Mesendoderm (in vitro differentiated cells): ENCODE results near the gene GCLM.
A peak's percentile ranks its signal among the peaks of the same experiment; 100 is the strongest.

ENCODE experiments used
- DNase-seq: peaks from one replicate; pipeline ENCODE4 v3.0.0; 2013
- H2AK5ac ChIP-seq: 2 replicates; pipeline ENCODE4 v1.6.1; 2013; ENCODE audit warnings: low read length, inconsistent platforms
- H2BK120ac ChIP-seq: 2 replicates; pipeline ENCODE4 v1.6.1; 2013; ENCODE audit warnings: low read depth, mild to moderate bottlenecking, low read length, moderate library complexity, mixed read lengths
- H2BK15ac ChIP-seq: replicated peaks from 2 replicates; pipeline ENCODE4 v1.6.1; 2013; ENCODE audit warnings: low read depth, mild to moderate bottlenecking, moderate library complexity
- H2BK5ac ChIP-seq: 2 replicates; pipeline ENCODE4 v1.6.1; 2013; ENCODE audit warnings: low read length, inconsistent platforms
- H3K18ac ChIP-seq: 2 replicates; pipeline ENCODE4 v1.6.1; 2013; ENCODE audit warnings: mild to moderate bottlenecking, low read length, mixed read lengths
- H3K23ac ChIP-seq: one replicate; pipeline ENCODE4 v1.6.1; 2013; ENCODE audit warnings: low read length
- H3K27ac ChIP-seq: 2 replicates; pipeline ENCODE4 v1.5.1; 2013; ENCODE audit warnings: low read depth, mild to moderate bottlenecking, inconsistent platforms, low read length, moderate library complexity
- H3K27me3 ChIP-seq: 2 replicates; pipeline ENCODE4 v1.6.1; 2013; ENCODE audit warnings: low read length, control low read depth, mild to moderate bottlenecking, inconsistent platforms; ENCODE audit not compliant: insufficient read depth, poor library complexity
- H3K36me3 ChIP-seq: 2 replicates; pipeline ENCODE4 v1.6.1; 2013; ENCODE audit warnings: low read length, inconsistent platforms; ENCODE audit not compliant: control insufficient read depth, insufficient read depth
- H3K4ac ChIP-seq: one replicate; pipeline ENCODE4 v1.6.1; 2013; ENCODE audit warnings: low read depth, mild to moderate bottlenecking, low read length, moderate library complexity
- H3K4me1 ChIP-seq: 2 replicates; pipeline ENCODE4 v1.6.1; 2013; ENCODE audit warnings: low read depth, low read length, inconsistent platforms; ENCODE audit not compliant: control insufficient read depth
- H3K4me2 ChIP-seq: 2 replicates; pipeline ENCODE4 v1.6.1; 2013; ENCODE audit warnings: low read length
- H3K4me3 ChIP-seq: 2 replicates; pipeline ENCODE4 v1.5.1; 2013; ENCODE audit warnings: mild to moderate bottlenecking, low read length
- H3K56ac ChIP-seq: one replicate; pipeline ENCODE4 v1.6.1; 2013; ENCODE audit warnings: low read length
- H3K79me1 ChIP-seq: 2 replicates; pipeline ENCODE4 v1.6.1; 2013; ENCODE audit warnings: low read length, inconsistent platforms
- H3K79me2 ChIP-seq: 2 replicates; pipeline ENCODE4 v1.6.1; 2013; ENCODE audit warnings: mild to moderate bottlenecking, low read length; ENCODE audit not compliant: control insufficient read depth, insufficient read depth
- H3K9ac ChIP-seq: 2 replicates; pipeline ENCODE4 v1.6.1; 2013; ENCODE audit warnings: low read length, inconsistent platforms
- H4K5ac ChIP-seq: one replicate; pipeline ENCODE4 v1.6.1; 2013; ENCODE audit warnings: low read length
- H4K8ac ChIP-seq: one replicate; pipeline ENCODE4 v1.6.1; 2013; ENCODE audit warnings: low read depth, mild to moderate bottlenecking, control low read depth, low read length, moderate library complexity
- WGBS: extraction: QIAGEN DNeasy Blood & Tissue Kit; methylation state at CpG from one replicate; pipeline ENCODE4 v1.1.7; 2013; ENCODE audit warnings: low lambda C conversion rate, missing lambda C conversion rate; ENCODE audit not compliant: insufficient coverage; ENCODE audit errors: extremely low coverage; 5-methylcytosine and 5-hydroxymethylcytosine counted together

The GCLM gene

GRCh38 chr1:93844262-93845045 is 64.8 kb downstream of the GCLM start:
- Histone ChIP-seq H3K79me1 (no peaks in the 10 kb centered on the region), H4K8ac (no peak overlapping the region), H3K27me3 (no peaks in the 10 kb centered on the region), H2BK15ac (no peak overlapping the region), H3K4me3 (no peak overlapping the region), H2AK5ac (no peak overlapping the region), H3K9ac (no peak overlapping the region), H2BK5ac (no peak overlapping the region), H3K4me1 (peaks cover 7% of the 10 kb centered on the region), H3K56ac (no peak overlapping the region), H4K5ac (peak overlapping the region; percentile 47), H3K79me2 (no peaks in the 10 kb centered on the region), H3K27ac (no peak overlapping the region), H3K23ac (no peak overlapping the region), H3K4ac (peak overlapping the region; percentile 89), H2BK120ac (peak overlapping the region; percentile 65), H3K18ac (peak overlapping the region; percentile 84), H3K36me3 (no peaks in the 10 kb centered on the region), H3K4me2 (no peak overlapping the region)
- DNase-seq = peak; percentile 94
- no CpG with 5 or more reads among the region's 8 CpGs for WGBS

GRCh38 chr1:93842750-93843500 is 66.3 kb downstream of the GCLM start:
- Histone ChIP-seq H3K4ac (no peak overlapping the region), H2BK120ac (no peak overlapping the region), H3K4me2 (no peak overlapping the region), H3K4me3 (no peak overlapping the region), H3K18ac (peak overlapping the region; percentile 44), H3K79me2 (no peaks in the 10 kb centered on the region), H4K8ac (no peak overlapping the region), H3K79me1 (no peaks in the 10 kb centered on the region), H3K56ac (peak overlapping the region; percentile 61), H2BK15ac (no peak overlapping the region), H4K5ac (peak overlapping the region; percentile 37), H3K36me3 (no peaks in the 10 kb centered on the region), H3K27ac (no peak overlapping the region), H3K27me3 (no peaks in the 10 kb centered on the region), H2BK5ac (peak overlapping the region; percentile 40), H2AK5ac (peak overlapping the region; percentile 90), H3K4me1 (peaks cover 7% of the 10 kb centered on the region), H3K23ac (no peak overlapping the region), H3K9ac (no peak overlapping the region)
- no CpG with 5 or more reads among the region's 5 CpGs for WGBS
- no peak for DNase-seq

DNA sequence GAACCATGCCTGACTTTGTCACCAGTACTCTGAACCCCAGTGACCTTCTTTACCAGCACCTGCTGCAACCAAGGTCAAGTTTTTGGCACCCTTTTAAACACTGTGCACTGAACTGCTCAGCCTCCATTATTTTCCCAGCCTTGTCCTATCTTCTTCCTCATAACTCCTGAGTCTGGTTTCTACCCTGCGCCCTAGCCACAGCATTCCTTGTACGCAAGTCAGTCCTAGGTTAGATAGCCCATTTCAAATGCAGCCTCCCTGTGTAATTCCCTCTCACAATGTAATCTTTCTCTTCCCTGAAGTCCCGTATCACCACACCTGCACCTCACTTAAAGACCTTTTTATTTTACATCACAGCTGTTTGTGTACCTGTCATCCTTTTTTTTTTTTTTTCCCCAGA is 67.5 kb downstream of the GCLM start:
- Histone ChIP-seq H2AK5ac (no peak overlapping the region), H3K4me3 (no peak overlapping the region), H2BK5ac (no peak overlapping the region), H3K56ac (no peak overlapping the region), H3K4me1 (peaks cover 7% of the 10 kb centered on the region), H2BK15ac (no peak overlapping the region), H4K5ac (no peak overlapping the region), H3K27me3 (no peaks in the 10 kb centered on the region), H3K4me2 (no peak overlapping the region), H3K18ac (no peak overlapping the region), H3K79me1 (no peaks in the 10 kb centered on the region), H3K36me3 (no peaks in the 10 kb centered on the region), H3K23ac (no peak overlapping the region), H2BK120ac (no peak overlapping the region), H3K79me2 (no peaks in the 10 kb centered on the region), H4K8ac (no peak overlapping the region), H3K27ac (no peak overlapping the region), H3K9ac (no peak overlapping the region), H3K4ac (no peak overlapping the region)
- no CpG with 5 or more reads among the region's 3 CpGs for WGBS
- DNase-seq = no peak

- peak overlapping the region; percentile 81 for H3K4ac ChIP-seq
- H3K79me2 ChIP-seq = no peaks in the 10 kb centered on the region
- H3K4me2 ChIP-seq = no peak overlapping the region
- no peak overlapping the region for H2BK5ac ChIP-seq
- no peak overlapping the region for H3K27ac ChIP-seq
- no peak overlapping the region for H2BK120ac ChIP-seq
- no peak overlapping the region for H3K23ac ChIP-seq
- H3K4me1 ChIP-seq = peaks cover 6% of the 10 kb centered on the region
- H3K36me3 ChIP-seq = no peaks in the 10 kb centered on the region
- H4K5ac ChIP-seq = no peak overlapping the region
- H3K56ac ChIP-seq = no peak overlapping the region
- peak overlapping the region; percentile 51 for H3K18ac ChIP-seq
- no peak overlapping the region for H4K8ac ChIP-seq
- H3K79me1 ChIP-seq = no peaks in the 10 kb centered on the region
- H3K27me3 ChIP-seq = no peaks in the 10 kb centered on the region
- no peak overlapping the region for H3K9ac ChIP-seq
- peak overlapping the region; percentile 80 for H2BK15ac ChIP-seq
- DNase-seq = no peak
- no CpG with 5 or more reads among the region's 4 CpGs for WGBS
- H3K4me3 ChIP-seq = no peak overlapping the region
- H2AK5ac ChIP-seq = peak overlapping the region; percentile 10
Observed at GRCh38 chr1:93840956-93841482, 68.2 kb downstream of the GCLM start.

DNA sequence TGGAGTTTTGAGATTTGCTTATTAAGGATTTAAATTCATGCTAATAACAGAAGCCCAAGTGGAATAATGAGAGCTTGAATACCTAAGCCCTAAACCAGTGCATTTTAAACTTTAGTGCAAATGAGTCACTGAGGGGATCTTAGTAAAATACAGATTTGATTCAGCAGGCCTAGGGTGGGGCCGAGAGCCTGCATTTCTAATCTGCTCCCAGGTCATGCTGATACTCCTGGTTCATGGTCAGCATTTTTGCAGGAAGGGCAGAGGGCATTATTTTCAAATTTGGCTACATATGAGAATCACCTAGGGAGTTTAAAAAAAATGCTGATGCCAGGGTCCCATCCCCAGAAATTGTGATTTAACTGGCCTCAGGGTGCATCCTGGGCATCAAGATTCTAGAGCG is 69.5 kb downstream of the GCLM start:
- Histone ChIP-seq H3K27ac (no peak overlapping the region), H3K79me2 (no peaks in the 10 kb centered on the region), H4K5ac (peak overlapping the region; percentile 8)

More for the DNA sequence above, 69.5 kb downstream of the GCLM start:
- Histone ChIP-seq H3K36me3 (no peaks in the 10 kb centered on the region), H2BK5ac (no peak overlapping the region), H3K18ac (peak overlapping the region; percentile 34), H3K4me3 (no peak overlapping the region), H3K4me2 (no peak overlapping the region), H3K23ac (no peak overlapping the region), H3K4me1 (no peaks in the 10 kb centered on the region), H2AK5ac (no peak overlapping the region), H3K9ac (no peak overlapping the region), H4K8ac (no peak overlapping the region), H3K27me3 (no peaks in the 10 kb centered on the region), H3K56ac (no peak overlapping the region), H3K4ac (no peak overlapping the region), H3K79me1 (no peaks in the 10 kb centered on the region), H2BK15ac (peak overlapping the region; percentile 61), H2BK120ac (no peak overlapping the region)
- no CpG with 5 or more reads among the region's 2 CpGs for WGBS
- DNase-seq = no peak
